ENCODE data around the gene OR5H6.

Gene OR5H6

DNA sequence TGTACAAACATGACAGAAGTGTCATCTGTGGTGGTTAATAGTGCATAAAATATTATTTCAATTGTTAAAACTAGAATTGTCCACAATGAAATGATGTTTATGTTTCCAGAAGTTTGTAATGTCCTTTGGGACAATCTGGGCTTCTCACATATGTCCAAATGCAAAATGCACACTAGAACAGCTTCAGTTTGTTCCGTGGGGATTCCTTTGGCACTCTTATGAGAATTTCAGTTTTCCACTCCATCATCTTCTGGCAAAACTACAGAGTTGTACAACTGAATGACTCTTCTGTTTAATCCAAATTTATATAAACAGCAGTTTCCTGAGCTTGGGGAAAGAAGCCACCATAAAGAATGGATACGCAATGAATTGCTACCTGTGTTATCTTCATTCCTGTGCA lies 2.0 kb upstream of the OR5H6 start:
- Histone ChIP-seq H3K27ac (ENCODE audit: low read depth, low read length, severe bottlenecking) (no peak overlapping the region), H3K4me3 (ENCODE audit: extremely low read depth, insufficient read depth, low read length, poor library complexity, severe bottlenecking) (no peak overlapping the region), H3K4me1 (ENCODE audit: control insufficient read depth, insufficient read depth, low read length, poor library complexity, severe bottlenecking) (no peaks in the 10 kb centered on the region), H3K36me3 (ENCODE audit: control insufficient read depth, insufficient read depth, low read length) (no peaks in the 10 kb centered on the region), H3K9me3 (ENCODE audit: control insufficient read depth, low read length) (no peaks in the 10 kb centered on the region)
- WGBS, 2 experiments (ENCODE audit: insufficient coverage in 2 of 2): 86% methylated on average over 1 of the region's 2 CpGs; no CpG with 5 or more reads in 1 of the 2 experiments

GRCh38 chr3:98269846-98270245 lies 5.8 kb downstream of the OR5H6 start:
- Histone ChIP-seq H3K36me3 (ENCODE audit: control insufficient read depth, insufficient read depth, low read length) (no peaks in the 10 kb centered on the region), H3K4me3 (ENCODE audit: extremely low read depth, insufficient read depth, low read length, poor library complexity, severe bottlenecking) (no peak overlapping the region), H3K4me1 (ENCODE audit: control insufficient read depth, insufficient read depth, low read length, poor library complexity, severe bottlenecking) (no peaks in the 10 kb centered on the region), H3K27ac (ENCODE audit: low read depth, low read length, severe bottlenecking) (no peak overlapping the region), H3K9me3 (ENCODE audit: control insufficient read depth, low read length) (peaks cover 4% of the 10 kb centered on the region)
- 87 to 92% methylated on average over 2 to 3 of the region's 3 CpGs for WGBS, 2 experiments (ENCODE audit: insufficient coverage in 2 of 2)

DNA sequence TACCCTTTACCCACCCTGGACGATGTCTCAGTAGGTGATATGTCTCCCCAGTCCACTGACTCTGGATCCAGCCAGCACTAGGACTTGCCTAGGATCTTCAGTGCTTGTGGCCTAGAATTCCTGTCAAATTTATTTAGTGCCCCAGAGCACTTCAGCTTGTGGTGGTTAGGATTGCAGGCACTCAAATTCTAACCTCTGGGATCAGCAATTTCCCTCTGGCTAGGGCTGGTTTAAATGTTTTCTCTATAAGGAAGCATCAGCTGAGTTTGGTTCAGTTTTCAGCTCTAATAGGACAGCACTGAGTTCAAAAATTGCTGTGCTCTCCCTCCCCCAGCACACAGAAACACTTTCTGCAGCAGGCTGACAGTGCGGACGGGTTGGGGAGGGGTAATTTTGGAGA lies 8.1 kb downstream of the OR5H6 start:
- WGBS, 2 experiments (ENCODE audit: insufficient coverage in 2 of 2): 80% methylated on average over 1 of the region's 3 CpGs; no CpG with 5 or more reads in 1 of the 2 experiments
- peaks cover 9% of the 10 kb centered on the region for H3K9me3 ChIP-seq (ENCODE audit: control insufficient read depth, low read length)
- no peak overlapping the region for H3K4me3 ChIP-seq (ENCODE audit: extremely low read depth, insufficient read depth, low read length, poor library complexity, severe bottlenecking)
- H3K27ac ChIP-seq (ENCODE audit: low read depth, low read length, severe bottlenecking): no peak overlapping the region
- H3K4me1 ChIP-seq (ENCODE audit: control insufficient read depth, insufficient read depth, low read length, poor library complexity, severe bottlenecking): no peaks in the 10 kb centered on the region
- H3K36me3 ChIP-seq (ENCODE audit: control insufficient read depth, insufficient read depth, low read length): no peaks in the 10 kb centered on the region

DNA sequence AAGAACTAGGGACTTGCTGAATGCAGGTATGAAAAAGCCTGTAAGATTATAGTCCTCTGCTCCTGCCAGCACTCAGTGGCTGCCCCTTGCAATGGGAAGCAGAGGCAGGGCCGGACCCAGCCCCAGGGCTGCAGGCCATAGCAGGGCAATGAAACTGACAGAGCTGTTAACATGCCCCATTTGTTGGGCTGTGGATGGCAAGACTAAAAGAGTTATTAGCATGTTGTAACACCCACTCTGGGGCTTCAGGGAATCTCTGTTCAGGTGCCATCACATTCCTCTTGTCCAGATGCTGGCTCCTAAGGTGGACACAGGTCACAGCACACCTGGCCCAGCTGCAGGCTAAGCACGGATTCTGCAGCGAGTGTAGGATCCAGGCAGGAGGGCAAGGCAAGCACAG lies 10.9 kb downstream of the OR5H6 start:
- no peak overlapping the region for H3K27ac ChIP-seq (ENCODE audit: low read depth, low read length, severe bottlenecking)
- peaks cover 9% of the 10 kb centered on the region for H3K9me3 ChIP-seq (ENCODE audit: control insufficient read depth, low read length)
- 82 to 85% methylated on average over 2 to 3 of the region's 3 CpGs for WGBS, 2 experiments (ENCODE audit: insufficient coverage in 2 of 2)
- H3K4me1 ChIP-seq (ENCODE audit: control insufficient read depth, insufficient read depth, low read length, poor library complexity, severe bottlenecking): no peaks in the 10 kb centered on the region
- H3K4me3 ChIP-seq (ENCODE audit: extremely low read depth, insufficient read depth, low read length, poor library complexity, severe bottlenecking): no peak overlapping the region
- no peaks in the 10 kb centered on the region for H3K36me3 ChIP-seq (ENCODE audit: control insufficient read depth, insufficient read depth, low read length)

GRCh38 chr3:98282205-98282604 lies 18.2 kb downstream of the OR5H6 start, which contains the start of gene OR5H2:
Gene OR5H2 (plus strand): TSS chr3:98282505. CDS start chr3:98282903, 398 bp downstream.
- Histone ChIP-seq H3K4me1 (ENCODE audit: control insufficient read depth, insufficient read depth, low read length, poor library complexity, severe bottlenecking) (no peaks in the 10 kb centered on the region), H3K36me3 (ENCODE audit: control insufficient read depth, insufficient read depth, low read length) (no peaks in the 10 kb centered on the region), H3K9me3 (ENCODE audit: control insufficient read depth, low read length) (no peaks in the 10 kb centered on the region), H3K4me3 (ENCODE audit: extremely low read depth, insufficient read depth, low read length, poor library complexity, severe bottlenecking) (no peak within 1 kb of the TSS), H3K27ac (ENCODE audit: low read depth, low read length, severe bottlenecking) (no peak within 1 kb of the TSS)
- WGBS, 2 experiments (ENCODE audit: insufficient coverage in 2 of 2): 70 to 83% methylated on average over 1 of the region's 2 CpGs

DNA sequence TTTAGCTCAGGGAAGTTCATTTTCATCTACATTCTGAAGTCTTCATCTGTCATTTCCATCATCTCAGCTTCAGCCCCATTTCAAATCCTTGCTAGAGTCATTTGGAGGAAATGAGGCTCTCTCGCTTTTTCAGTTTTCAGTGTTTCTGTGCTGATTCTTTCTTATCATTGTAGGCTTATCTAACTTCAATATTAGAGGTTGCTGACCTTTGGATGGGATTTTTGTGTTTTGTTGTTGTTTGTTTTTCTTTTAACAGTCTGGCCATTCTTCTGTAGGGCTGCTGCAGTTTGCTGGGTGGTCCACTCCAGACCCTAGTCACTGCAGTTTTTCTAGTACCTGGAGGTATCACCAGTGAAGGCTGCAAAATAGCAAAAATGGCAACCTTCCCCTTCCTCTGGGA lies 26.9 kb downstream of the OR5H6 start:
- no peak overlapping the region for H3K27ac ChIP-seq (ENCODE audit: low read depth, low read length, severe bottlenecking)
- no peaks in the 10 kb centered on the region for H3K4me1 ChIP-seq (ENCODE audit: control insufficient read depth, insufficient read depth, low read length, poor library complexity, severe bottlenecking)
- no peaks in the 10 kb centered on the region for H3K36me3 ChIP-seq (ENCODE audit: control insufficient read depth, insufficient read depth, low read length)
- no CpG with 5 or more reads among the region's 1 CpG for WGBS, 2 experiments (ENCODE audit: insufficient coverage in 2 of 2)
- H3K4me3 ChIP-seq (ENCODE audit: extremely low read depth, insufficient read depth, low read length, poor library complexity, severe bottlenecking): no peak overlapping the region
- no peaks in the 10 kb centered on the region for H3K9me3 ChIP-seq (ENCODE audit: control insufficient read depth, low read length)

DNA sequence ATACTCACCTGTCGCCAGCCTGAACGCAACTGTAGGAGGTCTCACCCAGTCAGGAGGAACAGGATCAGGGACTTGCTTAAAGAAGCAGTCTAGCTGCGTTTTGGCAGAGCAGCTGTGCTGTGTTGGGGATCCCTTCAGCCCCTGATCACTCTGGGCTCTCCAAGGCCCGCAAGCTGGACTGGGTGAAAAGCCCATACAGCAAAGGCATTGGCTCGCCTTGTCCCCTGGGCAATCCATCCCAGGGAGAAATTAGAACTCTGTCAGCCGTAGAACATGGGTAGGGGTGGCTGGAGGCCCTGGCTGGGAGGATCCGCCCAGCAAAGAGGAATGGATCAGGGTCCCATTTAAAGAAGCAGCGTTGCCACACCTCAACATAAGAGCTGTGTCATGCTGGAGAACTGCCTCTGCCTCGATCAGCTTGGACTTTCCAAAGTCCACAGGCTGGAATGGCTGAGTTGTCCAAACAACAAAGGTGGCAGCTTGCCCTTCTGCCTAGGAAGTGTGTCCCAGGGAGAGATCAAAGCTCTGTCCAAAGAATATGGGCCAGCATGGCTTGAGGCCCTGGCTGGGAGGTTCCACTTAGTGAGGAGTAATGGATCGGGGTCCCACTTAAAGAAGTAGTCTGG lies 27.4 kb downstream of the OR5H6 start:
- H3K4me3 ChIP-seq (ENCODE audit: extremely low read depth, insufficient read depth, low read length, poor library complexity, severe bottlenecking): no peak overlapping the region
- no peaks in the 10 kb centered on the region for H3K9me3 ChIP-seq (ENCODE audit: control insufficient read depth, low read length)
- H3K27ac ChIP-seq (ENCODE audit: low read depth, low read length, severe bottlenecking): no peak overlapping the region
- H3K36me3 ChIP-seq (ENCODE audit: control insufficient read depth, insufficient read depth, low read length): no peaks in the 10 kb centered on the region
- no peaks in the 10 kb centered on the region for H3K4me1 ChIP-seq (ENCODE audit: control insufficient read depth, insufficient read depth, low read length, poor library complexity, severe bottlenecking)
- WGBS, 2 experiments (ENCODE audit: insufficient coverage in 2 of 2): 91 to 92% methylated on average over 9 to 10 of the region's 10 CpGs
